SIG-M5 treated with dmso at 0.1 percent for 504 hours (cell line): ENCODE data around the gene SCN3A.

Experiments used
- DNase-seq: peaks from one replicate; lab custom pipeline; 2025; ENCODE audit not compliant: unreplicated experiment; lab: John Stamatoyannopoulos, UW

SCN3A gene

DNA sequence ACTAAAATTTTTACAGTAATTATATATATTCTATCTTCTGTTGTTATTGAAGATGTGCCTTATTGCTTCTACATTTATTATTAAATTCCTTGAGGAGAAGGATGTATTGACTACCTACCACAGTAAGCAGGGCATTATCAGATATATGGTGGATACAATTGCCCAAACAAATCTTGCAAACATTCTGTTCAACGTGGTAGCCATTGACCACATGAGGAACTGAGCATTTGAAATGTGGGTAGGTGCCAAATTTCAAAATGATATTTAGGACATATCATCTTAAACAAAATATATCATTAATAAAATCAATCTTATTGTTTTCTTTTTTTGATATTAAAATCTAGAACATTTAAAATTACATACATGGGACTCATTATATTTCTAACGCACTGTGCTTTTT is 11.1 kb downstream of the SCN3A start:
- DNase-seq: no peak

DNA sequence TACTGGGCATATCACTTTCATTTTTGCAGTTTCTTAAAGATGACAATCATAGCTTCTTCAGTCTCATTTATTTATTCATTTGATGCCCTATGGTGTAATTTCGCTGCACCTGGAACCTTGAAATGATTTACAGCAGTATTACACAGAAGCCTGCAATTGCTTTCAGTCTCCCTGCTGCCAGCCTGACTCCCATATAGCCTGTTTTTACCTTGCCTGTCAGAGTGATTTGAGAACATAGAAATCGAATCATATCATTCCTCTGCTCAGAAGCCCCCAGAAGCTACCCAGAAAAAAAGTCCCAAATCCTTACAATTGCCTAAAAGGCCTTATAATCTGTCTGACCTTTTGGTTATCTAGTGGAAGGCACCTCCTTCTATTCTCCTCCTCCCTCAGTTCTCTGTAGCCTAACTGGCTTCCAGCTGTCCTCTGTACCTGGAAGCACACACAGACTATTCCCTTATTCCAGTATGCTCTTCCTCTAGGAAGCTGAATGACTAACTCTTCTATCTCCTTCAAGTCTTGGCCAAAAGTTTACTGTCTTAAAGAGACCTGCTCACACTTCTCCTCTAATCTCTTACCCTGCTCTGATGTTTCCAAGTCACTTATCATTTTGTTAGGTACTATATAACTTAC is 12.6 kb downstream of the SCN3A start:
- DNase-seq: no peak

DNA sequence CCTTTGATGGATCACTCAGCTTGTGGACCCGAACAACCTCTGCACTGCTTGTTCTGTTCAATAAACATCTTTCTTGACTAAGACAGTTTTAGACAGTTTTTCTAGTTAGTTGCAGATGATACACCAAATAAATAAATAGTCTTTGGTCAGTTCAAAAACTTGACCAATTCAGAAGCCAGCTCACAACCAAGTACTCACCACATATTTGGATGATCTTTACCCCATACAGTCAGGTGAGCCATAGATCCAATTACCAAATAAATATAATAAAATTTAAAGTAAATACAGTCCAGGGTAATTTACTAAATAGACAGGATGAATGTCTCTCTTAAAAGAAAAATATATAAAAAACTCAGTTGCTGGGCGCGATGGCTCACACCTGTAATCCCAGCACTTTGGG is 18.2 kb downstream of the SCN3A start:
- no peak for DNase-seq

DNA sequence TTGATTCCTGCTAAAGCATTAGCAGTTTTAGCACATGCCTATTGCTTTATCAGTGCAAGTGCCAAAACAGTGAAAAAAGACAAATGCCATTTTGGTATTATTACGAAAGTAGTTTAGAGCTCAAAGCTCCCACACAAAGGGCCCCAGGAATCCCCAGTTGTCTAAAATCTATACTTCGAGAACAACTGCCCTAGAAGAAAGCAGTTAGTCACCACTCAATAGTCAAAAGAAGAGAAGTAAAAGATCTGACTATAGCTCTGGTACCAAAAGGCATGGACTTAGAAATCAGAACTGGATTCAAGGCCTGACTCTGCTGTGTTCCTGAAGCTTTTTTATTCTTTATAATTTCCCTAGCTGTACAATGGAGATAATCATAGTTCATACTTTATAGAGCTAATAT is 21.8 kb downstream of the SCN3A start:
- DNase-seq: no peak

DNA sequence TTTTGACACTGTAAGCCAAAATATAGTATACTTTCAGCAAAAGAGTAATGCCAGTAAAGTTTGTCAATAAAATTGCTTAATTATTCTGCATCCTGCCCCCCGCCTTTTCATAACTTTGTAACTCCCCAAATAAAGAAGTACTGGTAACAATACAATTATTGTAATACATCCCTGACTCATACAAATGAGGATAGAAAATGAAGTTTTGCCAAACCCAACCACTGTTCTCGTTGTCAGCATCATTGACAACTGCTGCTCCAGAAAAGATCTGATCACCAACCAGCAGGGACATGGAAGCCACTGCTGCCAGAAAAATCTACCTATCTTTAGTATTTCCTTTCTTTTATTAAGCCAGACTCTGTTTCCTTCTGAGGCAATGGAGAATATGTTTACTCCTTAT is 27.1 kb downstream of the SCN3A start:
- DNase-seq: no peak

DNA sequence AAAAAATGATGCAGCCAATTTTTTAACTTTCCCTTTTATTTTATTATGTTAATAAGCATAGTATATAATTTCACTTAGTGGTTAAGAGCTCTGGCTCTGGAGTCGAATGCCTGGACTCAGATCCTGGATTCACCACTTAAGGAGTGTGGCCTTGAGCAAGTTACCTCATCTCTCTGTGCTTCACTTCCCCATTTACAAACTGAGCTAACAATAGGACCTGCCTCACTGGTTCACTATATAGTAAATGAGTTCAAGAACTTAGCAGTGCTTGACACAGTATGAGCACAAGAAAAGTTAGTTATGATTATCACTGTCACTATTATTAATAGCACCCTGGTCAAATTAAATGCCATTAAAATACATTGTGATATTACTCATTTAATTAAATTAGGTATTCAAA is 30.6 kb downstream of the SCN3A start:
- DNase-seq: peak; percentile 0

DNA sequence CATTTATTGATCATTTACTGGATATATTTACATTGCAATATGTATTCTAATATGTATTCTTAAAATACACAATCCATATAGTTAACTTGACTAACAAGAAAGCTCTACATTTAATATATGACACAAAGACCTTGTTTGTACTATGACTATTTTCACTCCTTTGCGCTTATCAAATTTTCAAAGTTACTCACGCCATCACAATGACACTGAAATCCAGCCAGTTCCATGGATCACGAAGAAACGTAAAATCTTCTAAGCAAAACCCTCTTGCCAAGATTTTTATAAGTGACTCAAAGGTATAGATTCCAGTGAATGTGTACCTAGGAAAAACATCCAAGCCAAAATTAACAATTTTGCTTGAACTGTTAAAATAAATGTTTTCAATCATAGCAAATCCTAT is 39.6 kb downstream of the SCN3A start:
- no peak for DNase-seq

DNA sequence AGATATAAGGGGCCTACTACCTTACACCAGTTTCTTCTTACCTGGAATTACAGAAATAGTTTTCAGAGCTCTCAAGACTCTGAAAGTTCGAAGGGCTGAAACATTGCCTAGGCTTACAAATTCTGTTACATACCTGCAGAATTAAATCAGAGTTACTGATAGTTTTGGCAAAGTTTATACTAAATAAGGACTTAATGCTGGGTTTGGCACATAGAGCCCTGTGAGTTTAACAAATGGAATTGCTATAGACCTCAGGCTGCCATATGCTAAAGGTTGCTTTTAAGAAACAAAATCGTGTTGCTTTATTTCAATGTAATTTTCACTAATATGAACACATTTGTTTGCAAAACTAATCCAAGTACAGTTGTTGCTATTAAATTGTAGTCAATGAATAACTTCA is 40.1 kb downstream of the SCN3A start:
- no peak for DNase-seq

DNA sequence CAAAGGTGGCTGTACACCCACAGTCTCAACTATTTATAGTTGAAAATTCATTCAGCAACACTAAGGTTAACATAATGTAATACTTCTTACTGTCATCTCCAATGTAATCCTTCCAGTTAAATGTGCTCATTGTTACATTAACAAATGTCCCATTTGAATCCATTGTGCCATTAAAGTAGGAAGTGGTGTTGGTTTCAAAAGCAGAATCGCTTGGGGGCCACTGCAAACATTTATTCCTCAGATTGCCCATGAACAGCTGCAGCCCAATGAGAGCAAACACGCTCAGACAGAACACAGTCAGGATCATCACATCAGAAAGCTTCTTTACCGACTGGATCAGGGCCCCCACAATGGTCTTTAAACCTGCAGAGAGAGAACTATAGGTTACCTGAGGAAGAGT is 41.4 kb downstream of the SCN3A start:
- no peak for DNase-seq

DNA sequence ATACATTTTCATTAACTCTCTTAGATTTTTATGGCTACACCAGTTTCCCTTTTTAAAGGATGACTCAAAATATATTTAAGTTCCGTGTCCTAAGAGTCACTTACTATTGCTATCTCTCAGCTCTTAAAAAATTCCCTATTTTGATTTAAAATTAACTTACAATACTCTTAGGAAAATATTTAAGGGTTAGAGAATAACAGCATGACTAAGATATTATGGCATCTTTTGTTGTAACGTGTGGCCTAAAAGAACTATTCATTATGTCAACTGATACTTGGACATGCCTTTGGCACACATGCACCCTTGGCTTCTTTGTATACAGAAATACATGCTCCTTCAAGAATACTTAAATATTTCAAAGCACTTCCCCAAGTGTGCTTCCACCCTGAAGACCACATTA is 42.3 kb downstream of the SCN3A start:
- no peak for DNase-seq

DNA sequence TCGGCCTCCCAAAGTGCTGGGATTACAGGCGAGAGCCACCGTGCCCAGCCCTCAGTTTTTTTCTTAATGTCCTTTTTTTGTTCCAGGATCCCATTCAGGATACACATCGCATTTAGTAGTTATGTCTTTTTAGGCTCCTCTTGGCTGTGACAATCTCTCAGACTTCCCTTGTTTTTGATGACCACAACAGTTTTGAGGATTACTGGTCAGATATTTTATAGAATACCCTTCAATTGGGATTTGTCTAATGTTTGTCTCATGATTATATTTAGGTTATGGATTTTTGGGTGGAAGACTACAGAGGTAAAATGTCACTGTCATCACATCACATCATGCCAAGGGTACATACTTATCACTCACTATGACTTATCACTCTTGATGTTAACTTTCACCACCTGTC is 46.7 kb downstream of the SCN3A start:
- no peak for DNase-seq

DNA sequence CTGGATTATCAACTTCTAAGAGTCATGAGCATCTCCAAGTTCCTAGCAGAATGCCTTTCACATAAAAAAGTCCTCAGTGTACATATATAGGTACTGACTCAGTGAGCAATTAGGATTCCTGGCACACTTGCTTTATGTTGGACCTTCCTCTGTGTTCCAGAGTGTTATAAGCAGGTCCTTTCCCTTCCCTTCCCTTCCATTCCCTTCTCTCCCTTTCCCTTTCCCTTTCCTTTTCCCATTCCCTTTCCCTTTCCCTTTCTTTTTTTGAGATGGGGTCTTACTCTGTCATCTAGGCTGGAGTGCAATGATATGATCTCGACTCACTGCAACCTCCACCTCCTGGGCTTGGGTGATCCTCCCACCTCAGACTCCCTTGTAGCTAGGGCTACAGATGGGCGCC is 48.7 kb downstream of the SCN3A start:
- DNase-seq: no peak

DNA sequence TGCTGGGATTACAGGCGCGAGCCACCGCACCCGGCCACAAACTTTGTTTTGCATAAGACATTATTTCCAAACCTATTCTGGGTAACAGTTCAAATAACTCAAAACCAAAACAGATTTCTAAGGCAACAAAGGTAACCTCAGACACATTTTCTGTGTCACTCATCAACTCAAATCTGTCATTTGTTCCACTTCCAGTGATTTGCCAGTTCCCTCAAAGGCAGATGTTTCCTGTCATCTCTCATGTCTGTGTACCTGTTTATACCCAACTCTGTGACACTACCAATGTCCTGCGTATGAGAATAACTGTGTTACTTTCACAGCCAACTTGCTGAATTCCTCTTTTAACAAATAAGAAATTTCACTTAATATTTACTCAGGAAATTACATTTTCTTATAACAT is 54.4 kb downstream of the SCN3A start:
- no peak for DNase-seq

DNA sequence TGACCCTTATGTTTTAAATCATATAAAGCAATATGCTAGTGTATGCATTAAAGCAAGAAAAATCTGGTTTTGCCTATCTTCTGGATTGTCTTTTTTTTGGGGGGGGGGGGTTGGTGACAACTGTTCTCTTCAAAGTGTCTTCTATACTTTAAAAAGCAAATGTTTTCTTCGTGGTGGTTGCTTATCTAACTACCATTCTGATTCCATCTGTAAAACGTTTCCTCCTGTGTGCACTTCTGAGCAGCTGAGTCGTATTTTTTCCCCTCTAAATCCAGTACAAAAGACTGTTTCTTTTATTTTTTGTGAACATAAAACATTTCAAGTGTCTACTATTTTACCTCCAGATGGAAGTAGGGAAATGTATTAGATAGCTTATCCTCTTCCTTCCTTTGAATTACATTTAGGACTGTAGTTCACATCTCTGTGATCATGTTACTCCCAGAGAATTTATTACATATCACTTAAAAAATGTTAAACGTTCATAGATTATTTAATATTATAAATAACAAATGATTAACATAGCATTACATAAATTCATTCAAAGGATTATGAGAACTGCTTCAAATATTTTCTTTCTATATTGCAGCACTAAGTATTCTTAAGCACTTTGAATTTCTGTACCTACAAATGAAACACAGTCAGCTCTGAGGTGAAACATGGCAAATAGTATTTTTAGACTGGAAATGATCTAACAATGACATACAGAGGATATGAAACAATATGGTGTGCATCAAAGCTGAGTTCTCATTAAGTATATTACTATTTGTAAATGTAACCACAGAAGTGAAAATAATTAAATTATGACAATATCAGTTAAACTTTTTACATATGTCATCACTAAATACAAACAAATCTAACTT is 56.4 kb downstream of the SCN3A start:
- no peak for DNase-seq

DNA sequence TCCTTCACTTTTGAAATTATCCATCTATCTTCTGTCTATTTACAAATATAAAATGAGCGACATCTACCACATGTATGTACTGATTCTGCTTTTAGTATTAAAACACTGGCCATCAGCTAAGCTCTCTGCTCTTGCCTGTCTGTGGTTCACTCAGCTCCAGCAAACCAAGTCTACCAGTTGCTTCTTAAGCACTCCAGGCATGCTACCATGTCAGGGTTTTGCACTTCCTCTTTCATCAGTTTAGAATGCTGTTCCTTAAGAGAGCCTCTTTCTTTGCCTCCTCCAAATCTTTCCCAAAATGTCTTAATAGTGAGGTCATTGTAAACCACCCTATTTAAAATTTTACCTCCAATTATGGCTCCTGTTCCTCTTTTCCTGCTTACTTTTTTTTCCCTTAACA is 59.5 kb downstream of the SCN3A start:
- DNase-seq: peak; percentile 10

DNA sequence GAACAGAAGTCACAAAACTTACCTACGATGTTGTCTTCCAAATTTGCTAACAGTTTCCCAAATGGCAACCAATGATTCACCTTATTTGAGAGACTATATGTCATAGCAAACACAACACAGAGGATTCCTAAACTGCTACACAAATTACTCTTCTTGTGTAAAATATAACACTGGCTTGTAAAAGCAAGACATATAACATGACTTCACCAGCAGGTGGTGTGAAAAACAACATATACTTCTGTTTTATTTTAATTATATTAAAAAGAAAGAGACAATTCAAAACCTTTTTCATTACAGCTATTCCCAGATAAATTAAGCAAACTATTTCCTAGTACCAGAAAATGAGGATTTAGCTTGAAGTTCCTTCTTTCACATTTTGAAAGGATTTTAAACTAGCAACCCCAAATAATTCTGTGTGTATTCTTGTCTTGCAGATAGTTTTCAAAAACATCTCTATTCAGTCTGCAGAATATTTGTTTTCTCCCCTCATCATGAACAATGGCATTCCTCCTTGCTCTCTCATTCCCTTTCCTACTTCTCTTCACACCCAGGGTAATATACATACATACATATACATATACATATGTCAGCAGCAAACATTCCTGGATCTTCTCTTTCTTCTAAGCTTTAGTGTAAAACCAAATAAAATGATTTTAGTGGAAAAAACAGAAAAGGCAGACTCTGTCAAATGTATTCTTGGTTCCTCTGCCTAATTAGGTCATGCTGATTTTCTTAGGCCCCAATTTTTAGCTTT is 62.1 kb downstream of the SCN3A start:
- DNase-seq: peak; percentile 1

DNA sequence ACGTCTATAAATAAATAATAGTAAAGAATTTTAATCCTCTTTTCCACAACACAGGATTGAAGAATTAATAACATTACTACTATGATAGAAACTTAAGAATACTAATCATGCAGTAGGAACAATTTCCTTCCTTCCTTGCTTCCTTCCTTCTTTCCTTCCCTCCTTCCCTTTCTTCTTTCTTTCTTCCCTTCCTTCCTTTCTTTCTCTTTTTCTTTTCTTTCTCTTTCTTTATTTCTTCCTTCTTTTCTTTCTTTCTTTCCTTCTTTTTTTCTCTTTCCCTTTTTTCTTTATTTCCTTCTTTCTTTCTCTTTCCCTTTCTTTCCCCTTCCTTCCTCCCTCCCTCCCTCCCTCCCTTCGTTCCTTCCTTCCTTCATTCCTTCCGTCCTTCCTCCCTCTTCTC is 77.6 kb downstream of the SCN3A start:
- DNase-seq: no peak

DNA sequence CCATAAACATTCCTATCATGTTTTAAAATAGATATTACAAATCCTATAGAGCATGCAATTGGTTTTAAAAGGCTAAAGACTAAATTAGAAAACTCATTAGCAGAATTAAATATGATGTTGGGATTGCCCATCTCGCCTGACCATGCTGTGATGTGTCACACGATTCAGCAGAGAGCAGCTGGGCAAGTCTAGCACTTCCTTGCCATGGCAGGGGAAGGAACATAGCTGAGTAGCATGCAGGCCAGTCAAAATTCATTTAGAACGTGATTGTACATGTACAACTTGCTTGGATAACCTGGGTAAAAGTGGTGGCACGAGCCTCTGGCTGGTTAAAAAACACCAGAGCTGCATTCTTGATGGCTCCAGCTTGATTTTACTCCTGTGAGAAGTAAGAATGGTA is 81.3 kb downstream of the SCN3A start:
- no peak for DNase-seq

DNA sequence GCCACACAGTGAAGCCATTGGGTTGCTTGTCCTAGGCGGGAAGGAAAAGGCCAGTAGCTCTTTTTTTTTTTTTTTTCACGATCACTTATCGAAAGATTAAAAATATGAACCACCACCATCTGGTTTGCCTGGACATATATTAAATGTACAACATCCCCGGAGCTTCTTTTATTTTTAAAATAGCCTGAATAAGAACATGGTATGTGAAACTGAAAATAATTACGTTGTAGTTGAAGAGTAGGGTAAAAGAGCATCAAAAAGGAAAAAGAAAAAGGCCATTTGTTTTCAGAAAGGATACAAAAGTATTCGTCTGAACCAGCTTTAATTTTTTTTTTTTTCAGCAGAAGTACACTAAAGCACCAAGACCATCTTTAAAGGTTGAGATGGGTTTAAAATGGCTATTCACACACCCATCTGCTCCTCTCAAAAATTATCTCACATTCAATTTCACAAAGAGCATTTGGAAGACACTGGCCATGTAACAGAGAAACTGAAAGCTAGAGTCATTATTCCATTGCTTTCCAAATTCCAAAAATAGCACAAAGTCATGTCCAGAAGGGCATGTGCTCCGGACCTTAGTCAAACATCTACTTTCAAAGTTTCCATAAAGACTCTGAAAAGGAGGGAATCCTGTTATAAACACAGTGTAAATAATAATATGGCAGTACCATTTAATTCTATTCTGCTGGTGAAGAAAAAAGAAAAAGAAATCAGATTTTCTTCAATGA is 82.9 kb downstream of the SCN3A start:
- no peak for DNase-seq

DNA sequence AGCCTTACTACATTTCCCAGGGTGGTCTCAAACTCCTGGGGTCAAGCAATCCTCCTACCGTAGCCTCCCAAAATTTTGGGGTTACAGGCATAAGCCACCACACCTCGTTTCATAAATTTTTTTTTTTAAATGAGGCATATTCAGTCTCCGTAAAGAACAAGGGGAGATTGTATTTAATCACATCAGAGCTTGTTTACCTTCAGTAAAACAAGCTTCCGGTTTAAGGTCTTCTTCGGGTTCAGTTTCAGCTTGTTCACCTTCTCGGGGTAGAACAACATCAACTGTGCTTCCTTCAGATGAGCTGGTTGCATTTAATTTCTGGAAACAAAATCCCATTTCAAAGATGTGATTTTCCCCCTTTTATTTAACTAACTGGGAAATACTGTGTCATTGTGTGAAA is 88.6 kb downstream of the SCN3A start:
- DNase-seq: no peak

DNA sequence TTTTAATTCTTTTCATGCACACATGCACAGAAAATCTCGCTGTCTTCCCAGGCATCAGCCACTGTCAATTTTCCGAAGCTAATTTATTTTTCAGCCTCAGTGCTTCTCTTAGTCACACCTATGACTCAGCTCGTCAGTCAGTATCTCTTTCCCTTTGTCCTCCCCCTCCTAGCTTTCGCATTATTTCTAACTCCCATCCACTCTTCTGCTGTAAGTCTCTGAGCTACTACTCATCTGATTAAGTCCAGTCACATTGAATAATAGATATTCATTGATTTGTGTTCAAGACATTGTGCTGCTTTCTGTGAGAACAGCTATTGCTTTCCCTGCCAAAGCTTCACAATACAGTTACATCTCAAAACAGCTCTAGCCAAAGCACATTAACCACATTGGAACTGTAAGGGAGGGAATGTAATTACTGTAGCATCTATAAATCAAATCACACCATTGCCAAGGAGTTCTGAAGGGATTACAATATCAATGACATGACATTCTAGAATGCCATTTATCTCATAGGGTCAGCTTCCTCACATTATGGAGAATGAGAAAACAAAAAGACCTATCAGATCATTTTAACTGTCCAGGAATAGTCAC is 89.4 kb downstream of the SCN3A start:
- DNase-seq: no peak
